Epithelial cell of proximal tubule (primary cell): Measurements from ENCODE around the gene ADGRD1. TPM values are rescaled to one million over a fixed set of nuclear protein-coding genes. Genes with fewer than 3 reads are reported as not detected.

Experiments used
- DNase-seq: peaks from one replicate; pipeline ENCODE4 v3.0.0-alpha.2; 2011; ENCODE audit warnings: low read depth
- H3K4me3 ChIP-seq: 2 replicates; pipeline ENCODE4 v1.5.1; 2011; ENCODE audit warnings: low read depth, mild to moderate bottlenecking, low read length
- total RNA-seq: library from RNA; depleted of rRNA; stranded (reverse); fragments of >200 nt; gene quantifications from 2 replicates; pipeline ENCODE4 v1.2.3, GENCODE V29; 2015
- TF ChIP-seq, protein P1 (sequence below): conservative IDR thresholded peaks from 2 replicates; pipeline ENCODE4 v1.5.1; 2012; ENCODE audit warnings: low read depth, mild to moderate bottlenecking, low read length

Gene ADGRD1
- total RNA-seq, 1 donor from 2014 or later, result not detected

DNA sequence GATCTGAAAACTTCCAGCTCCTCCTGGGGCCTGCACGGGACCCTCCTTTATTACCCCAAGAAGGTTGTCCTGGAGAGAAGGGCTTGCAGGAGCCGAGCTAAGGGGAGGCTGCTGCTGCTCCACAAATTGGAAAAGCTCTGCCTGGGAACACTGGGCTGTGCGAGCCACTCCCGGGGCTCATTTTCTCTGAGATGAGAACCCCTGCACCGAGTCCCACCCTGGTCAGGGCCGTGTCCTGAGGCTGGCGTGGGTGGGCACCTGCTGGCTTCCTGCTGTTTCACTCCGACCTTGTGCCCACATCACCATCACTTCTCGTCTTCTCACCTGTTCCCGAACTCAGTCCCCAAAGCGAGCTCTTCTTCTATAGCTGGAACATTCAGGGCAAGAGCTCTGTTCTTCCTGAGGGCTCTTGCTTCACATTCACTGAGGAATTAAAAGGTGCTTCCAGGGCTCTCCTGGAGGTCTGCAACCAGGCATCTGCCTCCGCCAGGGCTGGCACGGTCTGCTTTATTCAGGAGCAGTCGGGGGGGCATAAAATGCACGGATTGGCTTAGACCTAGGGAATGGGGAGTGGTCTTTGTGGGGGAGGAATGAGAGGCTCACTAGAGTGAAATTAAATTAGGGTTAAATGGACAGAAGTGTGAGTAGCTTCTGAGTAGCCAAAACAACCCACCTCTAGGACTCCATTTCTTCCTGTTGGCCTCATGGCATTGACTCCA, 98.5 kb downstream of the ADGRD1 start:
- no peak for DNase-seq
- H3K4me3 ChIP-seq, result no peak overlapping the region
- TF ChIP-seq, protein P1, sequence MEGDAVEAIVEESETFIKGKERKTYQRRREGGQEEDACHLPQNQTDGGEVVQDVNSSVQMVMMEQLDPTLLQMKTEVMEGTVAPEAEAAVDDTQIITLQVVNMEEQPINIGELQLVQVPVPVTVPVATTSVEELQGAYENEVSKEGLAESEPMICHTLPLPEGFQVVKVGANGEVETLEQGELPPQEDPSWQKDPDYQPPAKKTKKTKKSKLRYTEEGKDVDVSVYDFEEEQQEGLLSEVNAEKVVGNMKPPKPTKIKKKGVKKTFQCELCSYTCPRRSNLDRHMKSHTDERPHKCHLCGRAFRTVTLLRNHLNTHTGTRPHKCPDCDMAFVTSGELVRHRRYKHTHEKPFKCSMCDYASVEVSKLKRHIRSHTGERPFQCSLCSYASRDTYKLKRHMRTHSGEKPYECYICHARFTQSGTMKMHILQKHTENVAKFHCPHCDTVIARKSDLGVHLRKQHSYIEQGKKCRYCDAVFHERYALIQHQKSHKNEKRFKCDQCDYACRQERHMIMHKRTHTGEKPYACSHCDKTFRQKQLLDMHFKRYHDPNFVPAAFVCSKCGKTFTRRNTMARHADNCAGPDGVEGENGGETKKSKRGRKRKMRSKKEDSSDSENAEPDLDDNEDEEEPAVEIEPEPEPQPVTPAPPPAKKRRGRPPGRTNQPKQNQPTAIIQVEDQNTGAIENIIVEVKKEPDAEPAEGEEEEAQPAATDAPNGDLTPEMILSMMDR, result no peak

DNA sequence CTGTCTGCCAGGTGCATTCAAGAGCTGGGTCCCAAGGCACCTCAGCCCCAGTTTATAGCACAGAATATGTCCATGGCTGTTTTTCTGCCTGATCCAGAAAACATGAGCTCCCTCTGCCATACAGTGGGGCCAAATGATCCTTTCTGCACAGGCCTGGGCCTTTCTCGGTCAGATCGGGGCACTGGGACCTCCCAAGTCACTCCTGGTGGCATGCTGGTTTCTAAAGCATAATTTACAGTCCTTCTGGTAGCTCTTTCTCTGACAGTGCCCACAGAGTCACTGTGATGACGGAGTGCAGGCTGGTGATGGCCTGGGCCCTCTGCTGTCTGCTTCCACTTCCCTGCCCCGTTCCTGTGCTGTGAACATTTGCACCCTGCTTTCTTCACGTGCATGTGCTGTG, 99.2 kb downstream of the ADGRD1 start:
- TF ChIP-seq, protein P1, result no peak
- no peak for DNase-seq

DNA sequence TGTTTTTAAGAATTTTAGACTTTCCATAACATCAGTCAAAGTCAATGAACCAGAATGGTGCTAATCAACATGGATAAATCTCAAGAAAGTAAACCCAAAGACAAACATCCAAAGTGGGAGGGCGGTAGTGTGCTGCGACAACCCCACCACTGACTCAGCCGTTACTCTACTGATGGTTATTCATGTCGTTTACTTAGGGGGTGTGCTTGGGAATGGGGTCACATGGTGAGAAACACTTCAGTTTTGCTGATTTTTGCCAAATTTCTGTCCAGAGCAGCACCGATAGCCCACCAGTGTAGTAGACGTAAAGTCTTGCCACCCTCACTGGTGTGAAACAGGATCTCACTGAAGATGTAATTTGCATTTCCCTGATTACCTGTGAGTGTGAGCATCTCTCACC, 99.9 kb downstream of the ADGRD1 start:
- no peak for DNase-seq
- TF ChIP-seq, protein P1, result no peak
- H3K4me3 ChIP-seq, result no peak overlapping the region

More for the DNA sequence above, 99.2 kb downstream of the ADGRD1 start:
- no peak overlapping the region for H3K4me3 ChIP-seq

DNA sequence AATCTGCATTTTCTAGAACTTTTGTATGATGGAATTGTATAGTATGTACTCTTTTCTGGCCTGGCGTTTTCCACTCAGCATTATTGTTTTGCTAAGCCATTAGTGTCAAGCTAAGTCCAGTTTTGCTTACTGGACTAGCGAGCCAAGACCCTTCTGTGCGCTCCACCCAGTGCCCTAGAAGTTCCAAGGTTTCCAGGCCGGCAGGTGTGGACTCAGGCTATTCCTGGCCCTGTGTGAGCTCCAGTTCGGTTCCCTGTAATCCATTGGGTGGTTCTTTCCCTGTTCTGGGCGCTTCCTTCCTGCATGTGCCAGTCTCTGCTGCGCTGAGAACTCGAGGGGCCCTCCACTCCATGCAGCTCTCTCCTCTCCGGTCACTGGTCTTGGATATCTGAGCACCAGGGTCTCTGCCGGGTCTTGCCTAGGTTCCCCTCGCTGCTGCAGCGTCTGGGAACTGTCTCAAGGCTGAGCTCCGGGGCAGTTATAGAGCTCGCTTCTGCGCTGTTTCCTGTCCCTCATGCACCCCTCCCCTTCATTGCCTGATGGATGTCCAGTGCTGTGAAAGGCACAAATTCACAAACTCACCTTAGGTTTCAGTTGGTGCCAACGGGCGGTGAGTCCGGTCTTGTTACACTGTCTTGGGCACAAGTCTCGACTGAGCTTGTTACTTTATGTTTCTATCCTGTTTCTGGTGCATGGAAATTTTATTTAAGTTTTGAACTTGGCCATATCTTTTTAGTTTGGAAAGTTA, 100.8 kb downstream of the ADGRD1 start:
- H3K4me3 ChIP-seq, result no peak overlapping the region
- TF ChIP-seq, protein P1, result no peak

DNA sequence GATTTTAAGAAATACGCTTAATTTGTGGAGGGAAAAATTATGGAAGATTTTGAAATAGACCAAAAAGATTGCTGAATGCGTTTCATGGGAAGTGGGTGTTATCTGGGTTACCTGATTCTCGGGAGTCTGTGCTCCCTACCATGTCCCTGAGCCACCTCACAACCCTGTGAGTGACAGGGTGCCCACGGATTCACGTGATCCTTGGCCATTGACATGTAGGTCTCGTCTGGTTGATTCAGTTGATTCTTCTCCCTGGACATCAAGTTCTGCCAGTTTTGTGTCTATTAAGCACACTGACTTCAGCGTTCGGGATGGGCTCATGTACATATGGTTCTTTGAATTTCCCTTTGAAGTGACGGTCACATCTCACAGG, 101.4 kb downstream of the ADGRD1 start:
- TF ChIP-seq, protein P1, result no peak
- DNase-seq, result no peak

More for the DNA sequence above, 100.8 kb downstream of the ADGRD1 start:
- DNase-seq, result no peak

DNA sequence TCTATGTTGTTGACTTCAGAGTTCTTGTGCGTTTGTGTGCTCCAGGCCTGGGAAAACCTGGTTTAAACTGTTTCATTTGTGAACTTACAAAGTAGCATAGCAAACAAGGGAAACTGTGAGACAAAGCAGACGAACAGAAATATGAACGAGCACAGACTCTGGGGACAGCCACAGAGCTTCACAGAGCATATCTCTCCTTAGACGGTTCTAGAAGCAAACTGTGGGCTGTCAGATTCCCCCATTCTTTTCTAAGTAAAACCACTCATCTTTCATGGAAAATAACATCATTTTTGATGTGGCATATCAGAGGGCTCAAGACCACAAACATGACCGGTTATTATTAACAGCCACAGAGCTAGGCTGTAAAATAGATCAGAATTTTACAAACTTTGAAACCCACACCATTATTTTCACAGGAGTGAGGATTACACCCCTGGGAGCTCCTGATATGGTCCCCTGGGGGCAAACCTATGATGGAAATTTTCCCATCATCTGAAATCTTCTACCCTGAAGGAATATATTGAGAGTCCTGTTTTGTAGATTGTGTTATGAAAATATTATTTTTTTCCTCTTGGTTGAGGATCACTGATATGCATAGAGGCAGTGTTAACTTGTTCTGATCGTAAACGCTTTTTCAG, 102.0 kb downstream of the ADGRD1 start:
- H3K4me3 ChIP-seq, result no peak overlapping the region
- TF ChIP-seq, protein P1, result no peak
- no peak for DNase-seq

More for the DNA sequence above, 101.4 kb downstream of the ADGRD1 start:
- no peak overlapping the region for H3K4me3 ChIP-seq
